CD14-positive monocyte (primary cell): ENCODE data around the gene CHST11. TPM values are rescaled to one million over a fixed set of nuclear protein-coding genes. Genes with fewer than 3 reads are reported as not detected.

Source experiments
- DNase-seq, 3 donors: peaks; one replicate each; pipeline ENCODE4 v3.0.0-alpha.2; 2011 to 2022
- H2AFZ ChIP-seq: 2 replicates; pipeline ENCODE4 v1.6.0; 2012; ENCODE audit warnings: mild to moderate bottlenecking, low read depth, low read length, inconsistent platforms; ENCODE audit not compliant: insufficient read depth, poor library complexity, severe bottlenecking
- H3K27ac ChIP-seq, 2 donors: 1 replicate in 1 of 2; 2 replicates in 1 of 2; pipeline ENCODE4 v1.5.1; 2012 to 2013; ENCODE audit warnings: low read length in 2 of 2, control low read depth in 1 of 2, inconsistent platforms in 1 of 2, low read depth in 1 of 2, mild to moderate bottlenecking in 1 of 2
- H3K27me3 ChIP-seq, 2 donors: one replicate each; pipeline versions ENCODE4 v1.6.0 to v1.6.1; 2011 to 2013; ENCODE audit warnings: low read length in 2 of 2; ENCODE audit not compliant: control insufficient read depth in 2 of 2, insufficient read depth in 2 of 2
- H3K36me3 ChIP-seq, 2 donors: replicated peaks in 1 of 2; 1 replicate in 1 of 2; 2 replicates in 1 of 2; pipeline versions ENCODE4 v1.5.1 to v1.6.1; 2012 to 2013; ENCODE audit warnings: low read length in 2 of 2, control low read depth in 1 of 2, inconsistent platforms in 1 of 2, mild to moderate bottlenecking in 1 of 2; ENCODE audit not compliant: insufficient read depth in 2 of 2, control insufficient read depth in 1 of 2
- H3K4me1 ChIP-seq, 2 donors: 1 replicate in 1 of 2; 2 replicates in 1 of 2; pipeline versions ENCODE4 v1.5.1 to v1.6.1; 2012 to 2013; ENCODE audit warnings: low read length in 2 of 2, control low read depth in 1 of 2, inconsistent platforms in 1 of 2, mild to moderate bottlenecking in 1 of 2, moderate library complexity in 1 of 2; ENCODE audit not compliant: insufficient read depth in 2 of 2, control insufficient read depth in 1 of 2
- H3K4me2 ChIP-seq: replicated peaks from 2 replicates; pipeline ENCODE3; 2012; ENCODE audit warnings: low read length, moderate library complexity, mild to moderate bottlenecking; ENCODE audit not compliant: poor library complexity, severe bottlenecking; ENCODE audit errors: extremely low read depth
- H3K4me3 ChIP-seq, 3 experiments: fragments of 200-600 bp in 1 of 3; sonication (generic) in 1 of 3; replicated peaks in 1 of 3; 1 replicate in 2 of 3; 2 replicates in 1 of 3; pipeline ENCODE4 v1.5.1; 2011 to 2013; ENCODE audit warnings: low read length in 3 of 3, mild to moderate bottlenecking in 3 of 3, control low read depth in 2 of 3, low read depth in 2 of 3, inconsistent platforms in 1 of 3, moderate library complexity in 1 of 3
- H3K79me2 ChIP-seq: 2 replicates; pipeline ENCODE4 v1.6.0; 2012; ENCODE audit warnings: mild to moderate bottlenecking, control low read depth, inconsistent platforms, low read length, moderate library complexity; ENCODE audit not compliant: insufficient read depth
- H3K9ac ChIP-seq: 2 replicates; pipeline ENCODE4 v1.6.0; 2017; ENCODE audit warnings: low read length, mild to moderate bottlenecking; ENCODE audit not compliant: insufficient read depth, poor library complexity, severe bottlenecking
- H3K9me3 ChIP-seq, 2 donors: replicated peaks in 1 of 2; 1 replicate in 1 of 2; 2 replicates in 1 of 2; pipeline versions ENCODE4 v1.5.1 to v1.6.1; 2012 to 2013; ENCODE audit warnings: low read length in 2 of 2, control low read depth in 1 of 2; ENCODE audit not compliant: control insufficient read depth in 1 of 2, insufficient read depth in 1 of 2
- H4K20me1 ChIP-seq: 2 replicates; pipeline ENCODE4 v1.6.0; 2012; ENCODE audit warnings: mild to moderate bottlenecking, low read length, control low read depth, moderate library complexity; ENCODE audit not compliant: insufficient read depth
- H3K27ac Mint-ChIP-seq, 7 donors: one replicate each; pipeline ENCODE4 v1.8.0; 2020; ENCODE audit warnings: mild to moderate bottlenecking in 7 of 7, mixed read lengths in 7 of 7, moderate library complexity in 6 of 7, inconsistent platforms in 2 of 7
- H3K27me3 Mint-ChIP-seq, 3 donors: one replicate each; pipeline ENCODE4 v1.8.0; 2021 to 2022; ENCODE audit warnings: low read depth in 3 of 3, mild to moderate bottlenecking in 3 of 3, mixed read lengths in 3 of 3, moderate library complexity in 3 of 3, inconsistent platforms in 1 of 3
- H3K36me3 Mint-ChIP-seq, 2 donors: one replicate each; pipeline ENCODE4 v1.8.0; 2020; ENCODE audit warnings: mixed read lengths in 2 of 2, inconsistent platforms in 1 of 2, mild to moderate bottlenecking in 1 of 2
- H3K4me1 Mint-ChIP-seq: one replicate; pipeline ENCODE4 v1.8.0; 2020; ENCODE audit warnings: mild to moderate bottlenecking, mixed read lengths
- H3K4me3 Mint-ChIP-seq, 2 donors: one replicate each; pipeline ENCODE4 v1.8.0; 2020; ENCODE audit warnings: mild to moderate bottlenecking in 2 of 2, mixed read lengths in 2 of 2, moderate library complexity in 1 of 2
- H3K9me3 Mint-ChIP-seq, 7 donors: one replicate each; pipeline ENCODE4 v1.8.0; 2020 to 2022; ENCODE audit warnings: mixed read lengths in 7 of 7, mild to moderate bottlenecking in 6 of 7, moderate library complexity in 6 of 7, inconsistent platforms in 2 of 7
- WGBS: methylation state at CpG from one replicate; pipeline ENCODE4 v1.1.5; 2013; ENCODE audit warnings: missing lambda C conversion rate; ENCODE audit not compliant: insufficient coverage; 5-methylcytosine and 5-hydroxymethylcytosine counted together
- intact Hi-C, 2 donors: fragments of 100-400 bp; cut with micrococcal nuclease; formaldehyde crosslinking; loops; one replicate each; pipeline versions ENCODE4 v1.15.0 to v1.15.1; 2023
- polyA plus RNA-seq, 3 donors: library from polyadenylated mRNA; depleted of rRNA in 1 of 3; unstranded in 2 of 3; stranded (reverse) in 1 of 3; fragments of 300-500 nt in 2 of 3; fragments of >200 nt in 1 of 3; fragmentation: Illumina TruSeq in 2 of 3; gene quantifications; 1 replicate in 2 of 3; 2 replicates in 1 of 3; pipeline ENCODE4 v1.2.3, GENCODE V29; 2012 to 2021
- TF ChIP-seq, protein P1 (sequence below): fragments of 200-600 bp; IDR thresholded peaks from one replicate; pipeline ENCODE4 v1.8.0; 2022; ENCODE audit warnings: antibody characterized with exemption, mild to moderate bottlenecking

Gene CHST11
- polyA plus RNA-seq, 3 donors, result 44.4 to 66.6 (median 48.4) TPM

DNA sequence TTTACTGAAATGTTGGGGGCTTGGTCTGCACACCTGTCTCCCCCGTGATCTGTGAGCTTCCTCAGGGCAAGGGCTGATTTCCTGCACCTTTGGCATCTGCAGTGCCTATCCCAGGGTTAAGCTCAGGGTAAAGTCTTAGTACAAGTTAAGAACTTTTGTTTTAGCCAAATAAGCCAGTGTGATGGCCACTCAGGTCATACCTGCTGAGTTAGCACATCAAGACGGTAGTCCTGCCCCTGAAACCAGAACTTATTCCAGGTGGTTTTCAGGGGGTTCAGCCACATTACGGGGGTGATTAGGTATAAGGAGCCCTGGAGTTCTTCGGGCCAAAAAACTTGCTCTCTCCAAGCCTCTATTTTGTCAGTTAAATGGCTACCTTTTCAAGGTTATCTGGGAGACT, 21.6 kb upstream of the CHST11 start:
- no peaks in the 10 kb centered on the region for H3K36me3 Mint-ChIP-seq
- H3K27me3 Mint-ChIP-seq, result peaks cover 4 to 11% (median 9%) of the 10 kb centered on the region in 3 donors
- Histone ChIP-seq H3K4me3 (no peak overlapping the region), H3K27ac (no peak overlapping the region), H3K27me3 (no peaks in the 10 kb centered on the region), H3K79me2 (no peaks in the 10 kb centered on the region), H3K4me1 (no peaks in the 10 kb centered on the region), H2AFZ (no peak overlapping the region), H3K9me3 (no peaks in the 10 kb centered on the region), H3K36me3 (no peaks in the 10 kb centered on the region), H3K4me2 (no peak overlapping the region), H3K9ac (no peak overlapping the region), H4K20me1 (no peaks in the 10 kb centered on the region)
- H3K9me3 Mint-ChIP-seq, result no peaks in the 10 kb centered on the region
- intact Hi-C loops, result no loop called here
- TF ChIP-seq, protein P1, sequence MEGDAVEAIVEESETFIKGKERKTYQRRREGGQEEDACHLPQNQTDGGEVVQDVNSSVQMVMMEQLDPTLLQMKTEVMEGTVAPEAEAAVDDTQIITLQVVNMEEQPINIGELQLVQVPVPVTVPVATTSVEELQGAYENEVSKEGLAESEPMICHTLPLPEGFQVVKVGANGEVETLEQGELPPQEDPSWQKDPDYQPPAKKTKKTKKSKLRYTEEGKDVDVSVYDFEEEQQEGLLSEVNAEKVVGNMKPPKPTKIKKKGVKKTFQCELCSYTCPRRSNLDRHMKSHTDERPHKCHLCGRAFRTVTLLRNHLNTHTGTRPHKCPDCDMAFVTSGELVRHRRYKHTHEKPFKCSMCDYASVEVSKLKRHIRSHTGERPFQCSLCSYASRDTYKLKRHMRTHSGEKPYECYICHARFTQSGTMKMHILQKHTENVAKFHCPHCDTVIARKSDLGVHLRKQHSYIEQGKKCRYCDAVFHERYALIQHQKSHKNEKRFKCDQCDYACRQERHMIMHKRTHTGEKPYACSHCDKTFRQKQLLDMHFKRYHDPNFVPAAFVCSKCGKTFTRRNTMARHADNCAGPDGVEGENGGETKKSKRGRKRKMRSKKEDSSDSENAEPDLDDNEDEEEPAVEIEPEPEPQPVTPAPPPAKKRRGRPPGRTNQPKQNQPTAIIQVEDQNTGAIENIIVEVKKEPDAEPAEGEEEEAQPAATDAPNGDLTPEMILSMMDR, result no peak
- H3K4me3 Mint-ChIP-seq, result no peak overlapping the region
- DNase-seq, result no peak
- 94% methylated on average over 2 of the region's 4 CpGs for WGBS
- no peak overlapping the region for H3K27ac Mint-ChIP-seq
- no peaks in the 10 kb centered on the region for H3K4me1 Mint-ChIP-seq

DNA sequence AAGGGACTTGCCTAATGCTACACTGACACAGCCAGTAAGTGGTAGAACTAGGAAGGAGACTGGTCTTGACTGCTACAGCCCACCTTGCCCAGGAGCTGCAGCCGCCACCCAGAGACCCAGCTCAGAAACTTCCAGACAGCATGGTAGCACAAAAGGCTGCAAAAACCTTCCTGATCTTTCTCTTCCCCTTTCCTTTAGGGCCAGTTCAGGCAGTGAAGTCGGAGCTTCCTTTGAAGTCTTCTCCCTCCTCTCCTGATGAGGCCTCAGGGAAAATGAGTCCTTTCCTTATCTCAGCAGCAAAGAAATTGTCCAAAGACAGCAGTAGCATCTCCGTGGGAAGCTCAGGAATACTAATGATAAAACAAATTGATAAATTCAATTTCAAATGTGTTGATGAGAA, 21.0 kb upstream of the CHST11 start:
- TF ChIP-seq, protein P1, result no peak
- H3K4me2 ChIP-seq, result no peak overlapping the region

More for the DNA sequence above, 21.0 kb upstream of the CHST11 start:
- peaks cover 4 to 11% (median 9%) of the 10 kb centered on the region in 3 donors for H3K27me3 Mint-ChIP-seq
- Histone ChIP-seq H2AFZ (no peak overlapping the region), H3K36me3 (no peaks in the 10 kb centered on the region), H3K4me1 (no peaks in the 10 kb centered on the region), H3K79me2 (no peaks in the 10 kb centered on the region), H3K4me3 (no peak overlapping the region), H3K27me3 (no peaks in the 10 kb centered on the region), H3K9me3 (no peaks in the 10 kb centered on the region), H4K20me1 (no peaks in the 10 kb centered on the region), H3K9ac (no peak overlapping the region), H3K27ac (no peak overlapping the region)
- 78% methylated on average over 1 of the region's 3 CpGs for WGBS
- H3K4me3 Mint-ChIP-seq, result no peak overlapping the region
- DNase-seq, result no peak
- H3K27ac Mint-ChIP-seq, result no peak overlapping the region
- H3K9me3 Mint-ChIP-seq, result no peaks in the 10 kb centered on the region
- H3K36me3 Mint-ChIP-seq, result no peaks in the 10 kb centered on the region
- H3K4me1 Mint-ChIP-seq, result no peaks in the 10 kb centered on the region
- intact Hi-C loops, result no loop called here
